OCI-LY3 (cell line): ENCODE measurements around the gene OR5C1.

ENCODE experiments used
- CTCF ChIP-seq: fragments of 200-600, 300-600 bp; sonication (generic); IDR thresholded peaks from 2 replicates; pipeline ENCODE4 v1.5.1; 2014; ENCODE audit warnings: antibody characterized with exemption, low read length, low read depth
- EZH2phosphoT487 ChIP-seq: fragments of 200-600 bp; shearing (Covaris generic); IDR thresholded peaks from 2 replicates; pipeline ENCODE4 v1.6.1; 2018; ENCODE audit warnings: antibody characterized with exemption, mixed run types, low read depth

GRCh38 chr9:122785269-122785668, 3.5 kb upstream of the OR5C1 start:
- TF ChIP-seq CTCF (no peak), EZH2phosphoT487 (no peak)
